ENCODE data around the gene MCTP1.

DNA sequence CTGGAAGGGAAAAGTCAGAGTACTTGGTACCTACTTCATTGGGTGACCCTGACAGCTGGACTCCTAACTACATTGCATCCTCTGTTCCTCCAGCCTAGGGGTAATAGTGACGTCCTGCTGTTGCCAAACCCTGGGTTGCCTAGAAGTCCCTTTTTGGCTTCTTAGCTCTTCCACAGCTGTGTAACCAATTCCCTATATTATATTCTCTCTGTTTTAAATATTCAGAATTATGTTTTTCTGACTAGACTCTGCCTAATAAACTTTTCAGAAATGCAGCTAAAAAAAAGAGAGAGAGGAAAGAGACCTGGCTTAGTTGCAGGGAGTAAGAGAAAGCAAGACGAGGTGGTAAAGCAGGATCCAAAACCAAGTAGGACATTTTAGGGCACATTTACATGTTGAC is 28.4 kb downstream of the MCTP1 start:
- TF ChIP-seq, protein P1, sequence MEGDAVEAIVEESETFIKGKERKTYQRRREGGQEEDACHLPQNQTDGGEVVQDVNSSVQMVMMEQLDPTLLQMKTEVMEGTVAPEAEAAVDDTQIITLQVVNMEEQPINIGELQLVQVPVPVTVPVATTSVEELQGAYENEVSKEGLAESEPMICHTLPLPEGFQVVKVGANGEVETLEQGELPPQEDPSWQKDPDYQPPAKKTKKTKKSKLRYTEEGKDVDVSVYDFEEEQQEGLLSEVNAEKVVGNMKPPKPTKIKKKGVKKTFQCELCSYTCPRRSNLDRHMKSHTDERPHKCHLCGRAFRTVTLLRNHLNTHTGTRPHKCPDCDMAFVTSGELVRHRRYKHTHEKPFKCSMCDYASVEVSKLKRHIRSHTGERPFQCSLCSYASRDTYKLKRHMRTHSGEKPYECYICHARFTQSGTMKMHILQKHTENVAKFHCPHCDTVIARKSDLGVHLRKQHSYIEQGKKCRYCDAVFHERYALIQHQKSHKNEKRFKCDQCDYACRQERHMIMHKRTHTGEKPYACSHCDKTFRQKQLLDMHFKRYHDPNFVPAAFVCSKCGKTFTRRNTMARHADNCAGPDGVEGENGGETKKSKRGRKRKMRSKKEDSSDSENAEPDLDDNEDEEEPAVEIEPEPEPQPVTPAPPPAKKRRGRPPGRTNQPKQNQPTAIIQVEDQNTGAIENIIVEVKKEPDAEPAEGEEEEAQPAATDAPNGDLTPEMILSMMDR (conservative IDR thresholded peaks at IDR 0.05): no peak
- no peak for TF ChIP-seq ZFX (IDR thresholded peaks at IDR 0.05)
